Fibroblast of skin of back (primary cell): Measurements from ENCODE around the gene FUCA1.

Experiments used
- DNase-seq: peaks from one replicate; pipeline ENCODE4 v3.0.0-alpha.2; 2013

Gene FUCA1

GRCh38 chr1:23800400-23801337, 67.4 kb downstream of the FUCA1 start, which contains the start of gene GALE:
Gene GALE (minus strand): TSS chr1:23800754. CDS start chr1:23799007, 1,747 bp downstream.
- peak; percentile 95 for DNase-seq

- peak; percentile 48 for DNase-seq
Measured at GRCh38 chr1:23799570-23800399, 68.3 kb downstream of the FUCA1 start.

GRCh38 chr1:23799255-23799569, 68.9 kb downstream of the FUCA1 start:
- no peak for DNase-seq

- no peak for DNase-seq
Measured at GRCh38 chr1:23798662-23799142, 69.4 kb downstream of the FUCA1 start.

- no peak for DNase-seq
Measured at GRCh38 chr1:23797478-23798448, 70.3 kb downstream of the FUCA1 start.

- no peak for DNase-seq
Measured at GRCh38 chr1:23796466-23797271, 71.4 kb downstream of the FUCA1 start.

GRCh38 chr1:23795676-23796465, 72.2 kb downstream of the FUCA1 start:
- no peak for DNase-seq
